Measurements from ENCODE around the gene DPP8.
"Not testable (repeated sequence)": the region's sequence is repeated elsewhere in the genome, so short reads cannot be mapped to it uniquely, and the experiment has no call there.

DNA sequence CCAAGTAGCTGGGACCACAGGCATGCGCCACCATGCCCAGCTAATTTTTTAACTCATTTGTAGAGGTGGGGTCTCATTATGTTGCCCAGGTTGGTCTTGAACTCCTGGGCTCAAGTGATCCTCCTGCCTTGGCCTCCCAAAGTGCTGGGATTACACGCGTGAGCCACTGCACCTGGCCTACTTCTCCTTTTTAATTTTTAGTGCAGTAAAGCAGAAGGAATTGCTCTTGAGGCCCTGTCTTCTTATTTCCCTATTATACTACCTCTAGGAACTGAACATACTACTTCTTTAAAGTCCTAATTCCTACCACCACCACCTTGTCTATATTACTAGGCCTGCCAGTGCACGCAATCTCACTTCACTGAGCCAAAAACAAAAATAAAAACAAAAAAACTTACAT, 62.2 kb downstream of the DPP8 start:
- not testable (repeated sequence) for TF ChIP-seq POLR2AphosphoS5, POLR2A (IDR thresholded peaks at IDR 0.05)

All from suprapubic skin (tissue), 4 donors.